Urinary bladder (tissue), 4 donors: ENCODE results near the gene DDX55. TPM values are rescaled to one million over a fixed set of nuclear protein-coding genes. Genes with fewer than 3 reads are reported as not detected.
A peak's percentile ranks its signal among the peaks of the same experiment; 100 is the strongest.
"Not testable (repeated sequence)": the region's sequence is repeated elsewhere in the genome, so short reads cannot be mapped to it uniquely, and the experiment has no call there.

Experiments
- DNase-seq: peaks from one replicate; pipeline ENCODE4 v3.0.0-alpha.2; 2015; ENCODE audit errors: extremely low spot score
- H3K27ac ChIP-seq: one replicate; pipeline ENCODE4 v1.5.1; 2013; ENCODE audit warnings: low read depth, mild to moderate bottlenecking, moderate library complexity
- H3K36me3 ChIP-seq: one replicate; pipeline ENCODE4 v1.6.1; 2013; ENCODE audit warnings: mild to moderate bottlenecking, moderate library complexity; ENCODE audit not compliant: insufficient read depth
- H3K4me1 ChIP-seq: one replicate; pipeline ENCODE4 v1.6.1; 2013; ENCODE audit warnings: mild to moderate bottlenecking, moderate library complexity; ENCODE audit not compliant: insufficient read depth
- H3K4me3 ChIP-seq: one replicate; pipeline ENCODE4 v1.5.1; 2013; ENCODE audit warnings: low read depth, low read length
- WGBS: extraction: QIAGEN DNeasy Blood & Tissue Kit; methylation state at CpG from one replicate; pipeline ENCODE4 v1.1.7; 2013; 5-methylcytosine and 5-hydroxymethylcytosine counted together
- polyA plus RNA-seq: library from polyadenylated mRNA; stranded (reverse); fragments of 200-250 nt; gene quantifications from one replicate; pipeline ENCODE4 v1.2.3, GENCODE V29; 2013
- total RNA-seq: library from RNA; depleted of rRNA; stranded (reverse); fragments of >200 nt; gene quantifications from one replicate; pipeline ENCODE4 v1.2.3, GENCODE V29; 2014
- donor health status: healthy with polysubstance abuse.
- donor health status: healthy.

DDX55 gene
- total and polyA plus RNA-seq, 2 donors = 12.2 to 15.8 TPM

DNA sequence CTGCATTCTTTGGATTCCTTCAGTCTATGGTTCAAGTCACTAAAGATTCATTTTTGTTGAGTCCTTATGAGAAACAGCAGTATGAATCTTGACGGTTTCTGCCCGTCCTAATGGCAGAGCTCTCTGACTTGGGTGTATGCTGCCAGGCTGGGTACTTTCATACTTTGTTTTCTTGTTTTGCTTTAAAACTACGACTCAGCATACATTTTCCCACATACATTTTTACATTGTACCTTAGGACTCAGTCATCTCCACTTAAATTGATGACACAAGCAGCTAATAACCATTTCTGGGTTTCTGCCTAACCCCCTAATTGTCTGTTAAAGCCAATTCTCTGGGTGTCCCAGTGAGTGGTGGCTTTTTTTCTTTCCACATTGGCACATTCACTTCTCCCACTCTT, 4.8 kb upstream of the DDX55 start:
- Histone ChIP-seq H3K4me3 (no peak overlapping the region), H3K36me3 (peaks cover 3% of the 10 kb centered on the region), H3K27ac (no peak overlapping the region), H3K4me1 (no peaks in the 10 kb centered on the region)
- no peak for DNase-seq
- 83% methylated on average over 3 of the region's 3 CpGs for WGBS

DNA sequence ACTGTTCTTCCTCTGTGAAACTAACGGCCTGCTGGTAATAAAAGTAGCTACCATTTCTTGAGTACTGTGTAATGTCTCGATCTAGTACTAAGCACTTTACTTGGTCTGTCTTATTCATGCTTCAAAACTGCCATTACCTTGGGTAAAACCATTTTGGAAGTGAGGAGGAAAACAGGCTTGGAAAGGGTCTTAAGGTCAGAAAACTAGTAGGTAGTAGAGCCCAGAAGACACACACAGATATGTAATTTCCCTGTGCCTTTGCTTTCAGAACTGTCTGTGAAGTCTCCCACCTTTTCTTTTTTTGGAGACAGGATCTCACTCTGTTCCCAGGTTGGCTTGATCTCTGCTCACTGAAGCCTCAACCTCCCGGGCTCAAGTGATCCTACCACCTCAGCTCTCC, 3.4 kb upstream of the DDX55 start:
- 74% methylated on average over 3 of the region's 3 CpGs for WGBS
- Histone ChIP-seq H3K27ac (no peak overlapping the region), H3K4me1 (no peaks in the 10 kb centered on the region), H3K4me3 (no peak overlapping the region), H3K36me3 (peaks cover 3% of the 10 kb centered on the region)
- DNase-seq = no peak

DNA sequence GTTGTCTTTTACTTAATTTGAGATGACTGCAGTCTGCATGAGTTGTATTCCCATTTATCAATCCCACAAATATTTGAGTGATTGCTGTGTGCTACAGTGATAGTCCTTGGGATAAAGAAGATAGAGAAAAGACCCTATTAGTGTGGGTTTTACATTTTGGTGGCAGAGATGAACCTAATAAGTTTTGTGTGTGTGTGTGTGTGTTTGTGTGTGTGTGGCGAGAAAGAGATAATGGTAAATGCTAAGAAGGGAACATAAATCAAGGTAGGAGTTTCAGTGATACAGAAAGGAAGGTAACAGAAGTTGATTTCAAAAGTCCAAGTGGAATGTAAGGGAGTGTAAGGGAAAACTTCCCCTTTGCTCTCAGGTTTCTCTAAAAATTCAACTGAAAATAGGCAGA, 2.6 kb upstream of the DDX55 start:
- H3K4me1 ChIP-seq = no peaks in the 10 kb centered on the region
- peaks cover 3% of the 10 kb centered on the region for H3K36me3 ChIP-seq
- no peak overlapping the region for H3K4me3 ChIP-seq
- no peak for DNase-seq
- H3K27ac ChIP-seq = no peak overlapping the region
- 99% methylated on average over 1 of the region's 1 CpG for WGBS

DNA sequence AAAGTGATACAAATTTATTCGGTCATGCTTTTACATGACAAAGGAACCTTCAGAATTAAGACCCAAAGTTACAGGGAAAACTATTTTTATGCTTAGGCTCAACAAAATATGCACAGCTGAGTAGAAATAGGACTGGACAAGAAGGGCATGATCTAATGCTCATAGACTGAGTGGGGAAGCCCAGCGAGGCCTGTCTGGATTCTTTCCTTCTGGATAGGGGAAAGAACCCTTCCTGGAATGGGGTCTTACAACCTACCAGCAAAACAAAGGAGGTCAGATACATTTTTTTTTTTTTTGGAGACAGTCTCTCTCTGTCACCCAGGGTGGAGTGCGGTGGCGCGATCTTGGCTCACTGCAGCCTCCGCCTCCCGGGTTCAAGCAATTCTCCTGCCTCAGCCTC, 2.2 kb upstream of the DDX55 start:
- no peaks in the 10 kb centered on the region for H3K4me1 ChIP-seq
- no peak for DNase-seq
- WGBS = 92% methylated on average over 7 of the region's 7 CpGs
- no peak overlapping the region for H3K27ac ChIP-seq
- peaks cover 3% of the 10 kb centered on the region for H3K36me3 ChIP-seq
- H3K4me3 ChIP-seq = no peak overlapping the region

DNA sequence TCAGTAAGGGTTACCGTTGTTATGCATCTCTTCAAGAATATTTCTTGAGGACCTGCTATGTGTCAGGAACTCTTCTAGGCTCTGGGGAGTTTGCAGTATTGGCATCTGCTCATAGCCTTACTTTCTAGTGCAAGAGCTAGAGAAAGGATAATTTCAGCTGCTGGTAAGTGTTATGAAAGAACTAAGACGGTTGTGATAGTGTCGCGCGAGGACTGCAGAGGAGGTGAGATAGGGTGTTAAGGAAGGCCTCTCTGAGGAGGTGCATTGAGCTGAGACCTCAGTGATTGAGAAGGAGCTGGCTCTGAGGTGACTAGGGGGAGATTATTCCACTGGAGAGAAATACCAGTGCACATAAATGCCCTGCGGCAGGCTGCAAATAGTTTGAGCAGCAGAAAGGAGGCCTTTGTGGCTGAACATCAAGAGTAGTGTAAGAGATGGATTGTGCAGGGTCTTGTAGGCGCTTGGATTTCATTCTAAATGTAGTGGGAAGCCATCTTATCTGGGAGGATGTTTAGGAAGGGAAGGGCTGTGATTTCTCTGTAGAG, 824 bp downstream of the DDX55 start:
- no peak for DNase-seq
- 11% methylated on average over 7 of the region's 7 CpGs for WGBS
- peak overlapping the region; percentile 89 for H3K4me3 ChIP-seq
- no peaks in the 10 kb centered on the region for H3K36me3 ChIP-seq
- H3K4me1 ChIP-seq = no peaks in the 10 kb centered on the region
- no peak overlapping the region for H3K27ac ChIP-seq

DNA sequence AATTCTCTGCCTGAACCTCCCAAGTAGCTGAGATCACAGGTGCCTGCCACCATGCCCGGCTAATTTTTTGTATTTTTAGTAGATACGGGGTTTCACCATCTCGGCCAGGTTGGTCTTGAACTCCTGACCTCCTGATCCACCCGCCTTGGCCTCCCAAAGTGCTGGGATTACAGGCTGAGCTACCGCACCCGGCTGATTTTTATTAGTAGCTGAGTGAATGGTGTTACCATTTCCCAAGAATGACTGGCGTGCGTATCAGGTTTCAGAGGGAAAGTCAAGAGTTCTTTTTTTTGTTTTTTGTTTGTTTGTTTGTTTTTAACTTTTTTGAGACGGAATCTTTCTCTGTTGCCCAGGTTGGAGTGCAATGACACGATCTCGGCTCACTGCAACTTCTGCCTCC, 1.6 kb downstream of the DDX55 start:
- H3K4me3 ChIP-seq, DNase-seq, H3K27ac ChIP-seq, H3K36me3 ChIP-seq, H3K4me1 ChIP-seq: not testable (repeated sequence)
- WGBS = 80% methylated on average over 11 of the region's 11 CpGs

DNA sequence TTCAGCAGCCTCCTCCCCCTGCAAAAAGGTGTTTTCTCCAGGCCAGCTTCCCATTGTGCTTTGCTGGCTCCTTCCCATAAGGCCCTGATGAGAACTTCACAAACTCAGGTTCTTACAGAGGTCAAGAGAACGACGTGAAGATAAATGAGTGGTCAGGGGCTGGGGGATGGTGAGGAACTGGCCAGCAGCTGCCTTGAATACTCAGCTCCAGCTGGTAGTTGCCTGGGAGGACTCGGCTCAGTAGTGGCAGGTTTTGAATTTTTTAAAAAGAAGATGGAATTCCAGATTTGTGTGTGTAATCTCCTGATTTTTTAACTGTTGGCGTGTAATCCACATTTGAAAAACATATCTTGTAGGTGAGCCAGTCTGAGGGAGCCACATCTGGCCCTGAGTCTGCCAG, 5.9 kb downstream of the DDX55 start:
- Histone ChIP-seq H3K27ac (no peak overlapping the region), H3K4me3 (no peak overlapping the region), H3K4me1 (no peaks in the 10 kb centered on the region), H3K36me3 (peaks cover 3% of the 10 kb centered on the region)
- DNase-seq = no peak
- 86% methylated on average over 4 of the region's 4 CpGs for WGBS

DNA sequence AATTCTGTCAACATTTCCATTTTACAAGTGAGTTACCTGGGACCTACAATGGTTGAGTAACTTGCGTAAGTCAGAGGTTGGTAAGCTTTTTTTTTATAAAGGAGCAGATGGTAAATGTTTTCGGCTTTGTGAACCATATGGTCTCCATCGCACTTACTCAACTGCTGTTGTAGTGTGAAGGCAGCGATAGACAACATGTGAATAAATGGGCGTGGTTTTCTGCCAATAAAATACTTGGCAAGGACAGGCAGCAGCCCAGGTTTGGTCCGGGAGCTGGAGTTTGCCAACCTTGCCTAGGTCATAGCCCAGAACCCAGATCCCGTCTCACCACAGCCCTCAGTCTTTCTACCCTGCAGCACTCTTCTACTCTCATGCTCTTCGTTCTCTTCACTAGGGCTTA, 6.3 kb downstream of the DDX55 start:
- no peak for DNase-seq
- H3K4me1 ChIP-seq = no peaks in the 10 kb centered on the region
- peaks cover 3% of the 10 kb centered on the region for H3K36me3 ChIP-seq
- H3K4me3 ChIP-seq = no peak overlapping the region
- no peak overlapping the region for H3K27ac ChIP-seq
- WGBS = 87% methylated on average over 8 of the region's 8 CpGs

DNA sequence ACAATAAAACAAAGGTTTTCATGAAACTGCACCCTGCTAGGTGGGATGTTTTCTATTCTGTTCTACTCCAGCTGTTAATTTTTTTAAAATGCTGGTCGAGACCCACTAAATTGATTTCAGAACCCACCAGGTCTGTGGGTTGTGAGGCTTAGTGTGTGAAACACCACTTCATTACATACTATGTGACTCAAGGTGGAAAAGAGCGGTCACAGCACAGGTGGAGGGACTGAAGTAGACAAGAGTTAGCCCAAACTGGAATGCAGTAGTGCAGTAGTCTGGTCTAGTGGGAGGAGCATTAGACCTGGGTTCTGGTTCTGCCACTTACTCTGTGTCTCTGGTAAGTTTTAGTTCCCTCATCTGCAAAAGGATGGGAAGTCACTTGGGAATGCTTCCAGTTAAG, 12.2 kb downstream of the DDX55 start:
- Histone ChIP-seq H3K4me1 (no peaks in the 10 kb centered on the region), H3K36me3 (peaks cover 3% of the 10 kb centered on the region), H3K27ac (no peak overlapping the region), H3K4me3 (no peak overlapping the region)
- DNase-seq = no peak
- WGBS = 96% methylated on average over 2 of the region's 2 CpGs

DNA sequence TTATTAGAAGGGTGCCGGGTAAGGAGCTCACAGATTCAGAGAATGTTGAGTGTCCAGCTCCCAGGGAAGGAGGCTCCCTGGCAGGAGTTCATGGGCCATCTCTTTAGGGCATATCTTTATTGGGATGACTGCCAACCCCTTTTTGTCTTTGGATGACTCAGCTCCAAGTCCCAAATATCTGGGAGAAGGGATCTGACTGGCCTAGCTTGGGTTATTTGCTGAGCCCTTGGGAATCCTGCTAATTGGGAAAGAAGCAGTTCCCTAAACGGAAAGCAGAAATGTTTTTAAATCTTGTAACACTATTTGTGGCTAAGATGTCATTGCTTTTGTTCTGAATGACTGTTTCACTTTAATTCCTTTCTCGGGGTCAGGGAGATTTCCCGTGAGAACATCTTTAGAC, 12.6 kb downstream of the DDX55 start:
- 74% methylated on average over 4 of the region's 4 CpGs for WGBS
- no peak overlapping the region for H3K4me3 ChIP-seq
- H3K27ac ChIP-seq = no peak overlapping the region
- H3K4me1 ChIP-seq = no peaks in the 10 kb centered on the region
- DNase-seq = no peak
- H3K36me3 ChIP-seq = peaks cover 3% of the 10 kb centered on the region

DNA sequence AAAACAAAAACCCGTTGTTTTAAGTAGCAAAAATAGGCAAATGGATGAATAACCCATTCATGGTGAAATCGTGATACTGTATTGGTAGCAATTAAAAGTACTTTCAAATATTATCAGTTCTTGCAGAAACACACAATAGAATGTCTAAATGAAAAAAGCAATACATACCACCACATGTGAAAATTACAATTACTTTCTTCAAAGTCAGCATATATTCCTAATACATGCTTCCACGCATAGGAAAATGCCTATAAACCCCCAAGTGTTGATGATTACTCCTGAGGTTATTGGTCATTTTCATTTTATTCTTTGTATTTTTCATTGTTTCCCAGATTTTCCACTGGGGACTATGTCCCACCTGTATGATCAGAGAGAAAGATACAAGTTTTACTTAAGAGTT, 15.2 kb downstream of the DDX55 start:
- Histone ChIP-seq H3K27ac (no peak overlapping the region), H3K4me3 (no peak overlapping the region), H3K4me1 (no peaks in the 10 kb centered on the region), H3K36me3 (peaks cover 3% of the 10 kb centered on the region)
- no peak for DNase-seq
- 88% methylated on average over 3 of the region's 3 CpGs for WGBS

DNA sequence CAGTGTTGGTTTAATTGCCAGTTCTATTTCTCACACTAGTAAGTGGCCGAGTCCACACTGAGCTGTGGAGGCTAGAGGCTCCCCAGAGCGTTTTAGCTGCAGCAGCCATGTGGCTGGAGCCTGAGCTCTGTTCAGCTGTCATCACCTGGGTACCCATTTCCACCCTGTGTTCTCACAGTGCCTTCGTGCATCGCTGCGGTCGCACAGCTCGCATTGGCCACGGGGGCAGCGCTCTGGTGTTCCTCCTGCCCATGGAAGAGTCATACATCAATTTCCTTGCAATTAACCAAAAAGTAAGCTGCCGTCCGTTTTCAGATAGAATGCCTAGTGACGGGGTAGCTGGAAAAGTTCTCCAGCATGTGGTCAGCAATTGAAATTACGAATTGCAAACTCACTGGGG, 15.7 kb downstream of the DDX55 start:
- H3K36me3 ChIP-seq = peaks cover 3% of the 10 kb centered on the region
- H3K27ac ChIP-seq = no peak overlapping the region
- H3K4me3 ChIP-seq = no peak overlapping the region
- no peaks in the 10 kb centered on the region for H3K4me1 ChIP-seq
- no peak for DNase-seq
- 87% methylated on average over 13 of the region's 13 CpGs for WGBS

DNA sequence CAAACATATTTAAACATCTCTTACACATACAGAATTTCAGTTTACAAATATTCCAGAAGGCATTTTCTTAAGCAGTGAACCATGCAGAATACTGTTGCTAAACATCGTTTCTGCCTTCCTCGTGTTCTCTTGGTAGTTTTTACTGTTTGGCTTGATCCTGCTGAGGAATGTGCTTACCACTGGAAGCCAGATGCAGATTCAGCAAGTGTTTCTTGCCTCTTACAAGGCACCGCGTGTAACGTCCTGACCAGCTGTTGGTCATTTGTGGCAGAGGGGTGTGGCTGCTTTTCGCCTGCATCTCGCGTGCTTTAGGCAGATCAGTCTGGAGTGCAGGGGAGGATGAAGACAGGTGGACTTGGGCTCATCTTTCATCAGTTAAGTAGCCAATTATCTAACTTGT, 19.2 kb downstream of the DDX55 start:
- WGBS = 74% methylated on average over 8 of the region's 8 CpGs
- Histone ChIP-seq H3K4me3 (no peak overlapping the region), H3K4me1 (no peaks in the 10 kb centered on the region), H3K36me3 (peaks cover 3% of the 10 kb centered on the region), H3K27ac (no peak overlapping the region)
- no peak for DNase-seq

DNA sequence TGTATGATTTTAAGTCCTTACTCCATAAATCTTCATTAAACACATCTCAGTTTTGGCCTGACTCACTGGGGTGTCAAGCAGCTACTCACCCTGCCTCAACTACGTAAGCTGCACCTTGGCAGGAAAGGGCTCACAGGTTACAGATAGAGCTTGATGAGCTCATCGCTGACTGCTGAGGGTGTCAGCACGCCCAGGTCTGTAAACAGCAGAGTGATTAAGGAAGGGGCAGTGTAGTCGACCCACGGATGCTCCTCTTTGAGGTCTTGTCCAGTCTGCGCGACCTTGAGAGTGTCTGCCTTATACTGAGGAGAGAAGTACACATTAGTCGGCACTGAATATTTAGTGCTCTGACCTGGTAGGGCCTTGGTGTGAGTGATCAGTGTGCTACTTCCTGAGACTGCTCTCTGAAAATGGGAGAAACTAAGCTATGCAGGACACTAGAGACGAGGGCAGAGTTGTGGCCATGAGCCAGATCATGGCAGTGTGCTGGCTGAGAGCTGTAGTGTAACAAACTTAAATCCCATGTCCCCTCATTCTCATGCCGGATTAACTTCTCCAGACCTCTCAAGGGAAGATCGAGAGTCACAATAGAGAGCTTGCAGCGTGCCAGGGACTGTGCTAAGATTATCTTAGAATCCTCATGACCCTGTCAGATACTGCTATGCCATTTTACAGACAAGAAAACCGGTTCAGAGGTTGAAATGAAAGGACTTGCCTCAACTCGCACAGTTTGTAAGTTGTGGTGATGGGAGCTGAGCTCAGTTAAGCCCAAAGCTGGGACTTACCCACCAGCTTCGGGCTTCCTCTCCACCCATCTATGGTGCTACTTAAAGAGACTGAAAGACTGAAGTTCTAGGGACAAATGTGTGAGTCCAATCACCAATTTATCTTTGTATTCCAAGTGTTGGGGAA, 20.0 kb downstream of the DDX55 start:
- H3K4me3 ChIP-seq = no peak overlapping the region
- no peak overlapping the region for H3K27ac ChIP-seq
- no peaks in the 10 kb centered on the region for H3K4me1 ChIP-seq
- 84% methylated on average over 15 of the region's 15 CpGs for WGBS
- peaks cover 5% of the 10 kb centered on the region for H3K36me3 ChIP-seq
- DNase-seq = no peak
